H1 (cell line): ENCODE data around the gene DAND5. TPM values are rescaled to one million over a fixed set of nuclear protein-coding genes. Genes with fewer than 3 reads are reported as not detected.

Source experiments
- CTCF ChIA-PET: fragments of 300-600 bp; sonication (Branson Sonifier 250); formaldehyde crosslinking; loops from one replicate; lab custom pipeline; 2021; ENCODE audit not compliant: partially characterized antibody; lab: Charles Lee
- POLR2A ChIA-PET: fragments of 300-600 bp; sonication (Branson Sonifier 250); formaldehyde crosslinking; loops from one replicate; lab custom pipeline; 2021; ENCODE audit warnings: inconsistent platforms; ENCODE audit not compliant: partially characterized antibody; lab: Charles Lee
- DNase-seq, 2 experiments: peaks; one replicate each; pipeline versions ENCODE4 v3.0.0 to v3.0.0-alpha.2; 2010 to 2022; ENCODE audit warnings: low spot score in 2 of 2, low read depth in 1 of 2, mixed read lengths in 1 of 2
- FAIRE-seq: peaks from 2 replicates; lab custom pipeline; 2011; peaks lifted over from hg19 to GRCh38; lab: Jason Lieb, UNC
- H2AFZ ChIP-seq: 2 replicates; pipeline ENCODE4 v1.8.1; 2012; ENCODE audit warnings: low read length, inconsistent platforms
- H2AK5ac ChIP-seq: 2 replicates; pipeline ENCODE4 v1.6.1; 2013; ENCODE audit warnings: low read depth, low read length
- H2BK120ac ChIP-seq: replicated peaks from 2 replicates; pipeline ENCODE3; 2013; ENCODE audit warnings: low read depth, low read length, inconsistent platforms
- H2BK12ac ChIP-seq: 2 replicates; pipeline ENCODE4 v1.6.1; 2013; ENCODE audit warnings: low read depth, low read length
- H2BK15ac ChIP-seq: 2 replicates; pipeline ENCODE4 v1.6.1; 2013; ENCODE audit warnings: low read length
- H2BK20ac ChIP-seq: 2 replicates; pipeline ENCODE4 v1.6.1; 2013; ENCODE audit warnings: low read length
- H2BK5ac ChIP-seq: 2 replicates; pipeline ENCODE4 v1.6.1; 2013; ENCODE audit warnings: low read depth, low read length
- H3K14ac ChIP-seq: 2 replicates; pipeline ENCODE4 v1.6.1; 2013; ENCODE audit warnings: inconsistent platforms; ENCODE audit not compliant: insufficient read length
- H3K18ac ChIP-seq: 2 replicates; pipeline ENCODE4 v1.6.1; 2013; ENCODE audit warnings: low read length; ENCODE audit errors: extremely low read depth
- H3K23ac ChIP-seq: 2 replicates; pipeline ENCODE4 v1.6.1; 2013; ENCODE audit warnings: inconsistent platforms; ENCODE audit not compliant: insufficient read length
- H3K23me2 ChIP-seq: 2 replicates; pipeline ENCODE4 v1.6.1; 2013; ENCODE audit warnings: low read depth, low read length
- H3K27ac ChIP-seq: 2 replicates; pipeline ENCODE4 v1.6.1; 2011; ENCODE audit warnings: low read depth, low read length, inconsistent platforms
- H3K27me3 ChIP-seq, 4 experiments: replicated peaks in 1 of 4; 1 replicate in 1 of 4; 2 replicates in 3 of 4; pipeline versions ENCODE4 v1.6.1 to v1.8.1; 2011 to 2013; ENCODE audit warnings: low read length in 3 of 4, mild to moderate bottlenecking in 3 of 4, inconsistent platforms in 2 of 4, mixed read lengths in 2 of 4, moderate library complexity in 1 of 4; ENCODE audit not compliant: control insufficient read depth in 3 of 4, insufficient read depth in 3 of 4; ENCODE audit errors: extremely low read depth in 1 of 4
- H3K36me3 ChIP-seq, 4 experiments: 2 replicates each; pipeline versions ENCODE4 v1.6.1 to v1.8.1; 2011 to 2013; ENCODE audit warnings: mild to moderate bottlenecking in 4 of 4, low read length in 3 of 4, moderate library complexity in 2 of 4, control low read depth in 1 of 4, inconsistent platforms in 1 of 4; ENCODE audit not compliant: insufficient read depth in 4 of 4, control insufficient read depth in 2 of 4
- H3K4ac ChIP-seq: replicated peaks from 2 replicates; pipeline ENCODE3; 2013; ENCODE audit warnings: low read length, low read depth, mixed read lengths, inconsistent platforms; ENCODE audit not compliant: insufficient read length
- H3K4me1 ChIP-seq, 4 experiments: replicated peaks in 1 of 4; 1 replicate in 1 of 4; 2 replicates in 3 of 4; pipeline versions ENCODE4 v1.6.1 to v1.8.1; 2011 to 2013; ENCODE audit warnings: low read length in 3 of 4, inconsistent platforms in 2 of 4, mixed read lengths in 1 of 4; ENCODE audit not compliant: insufficient read depth in 4 of 4, control insufficient read depth in 3 of 4
- H3K4me2 ChIP-seq, 2 experiments: 2 replicates each; pipeline versions ENCODE4 v1.6.1 to v1.8.1; 2011 to 2013; ENCODE audit warnings: low read depth in 2 of 2, low read length in 2 of 2, control low read depth in 1 of 2, inconsistent platforms in 1 of 2, mild to moderate bottlenecking in 1 of 2; ENCODE audit not compliant: insufficient read depth in 1 of 2
- H3K4me3 ChIP-seq, 4 experiments: fragments of 200-600, 300-600 bp in 1 of 4; sonication (generic), shearing (Covaris generic), sonication (Bioruptor Twin) in 1 of 4; 2 replicates each; pipeline versions ENCODE4 v1.5.1 to v1.8.1; 2011 to 2016; ENCODE audit warnings: low read length in 4 of 4, low read depth in 3 of 4, control low read depth in 2 of 4, inconsistent platforms in 2 of 4, mild to moderate bottlenecking in 2 of 4, mixed read lengths in 1 of 4, moderate library complexity in 1 of 4; ENCODE audit not compliant: insufficient read depth in 2 of 4; ENCODE audit errors: extremely low read depth in 1 of 4
- H3K56ac ChIP-seq: replicated peaks from 2 replicates; pipeline ENCODE3; 2013; ENCODE audit warnings: low read depth, mild to moderate bottlenecking, mixed read lengths, low read length, inconsistent platforms; ENCODE audit not compliant: insufficient read length
- H3K79me1 ChIP-seq: 2 replicates; pipeline ENCODE4 v1.6.1; 2013; ENCODE audit warnings: low read depth, low read length, control low read depth
- H3K79me2 ChIP-seq, 2 experiments: 2 replicates each; pipeline versions ENCODE4 v1.6.1 to v1.8.1; 2012 to 2013; ENCODE audit warnings: low read length in 2 of 2, mild to moderate bottlenecking in 2 of 2, inconsistent platforms in 1 of 2; ENCODE audit not compliant: insufficient read depth in 2 of 2, control insufficient read depth in 1 of 2
- H3K9ac ChIP-seq, 4 experiments: replicated peaks in 1 of 4; 1 replicate in 1 of 4; 2 replicates in 3 of 4; pipeline versions ENCODE4 v1.6.1 to v1.8.1; 2011 to 2013; ENCODE audit warnings: low read depth in 3 of 4, low read length in 3 of 4, control low read depth in 2 of 4, mild to moderate bottlenecking in 2 of 4, moderate library complexity in 2 of 4, inconsistent platforms in 1 of 4; ENCODE audit errors: extremely low read depth in 1 of 4
- H3K9me3 ChIP-seq, 2 experiments: 2 replicates each; pipeline versions ENCODE4 v1.6.1 to v1.8.1; 2012 to 2013; ENCODE audit warnings: mild to moderate bottlenecking in 2 of 2, moderate library complexity in 2 of 2, control low read depth in 1 of 2, inconsistent platforms in 1 of 2, low read depth in 1 of 2, low read length in 1 of 2, mixed read lengths in 1 of 2; ENCODE audit not compliant: insufficient read depth in 2 of 2
- H4K20me1 ChIP-seq, 2 experiments: replicated peaks in 1 of 2; 2 replicates each; pipeline versions ENCODE3 to v1.8.1; 2011 to 2013; ENCODE audit warnings: inconsistent platforms in 2 of 2, low read length in 2 of 2, mild to moderate bottlenecking in 1 of 2; ENCODE audit not compliant: insufficient read depth in 2 of 2, control insufficient read depth in 1 of 2
- H4K5ac ChIP-seq: 2 replicates; pipeline ENCODE4 v1.6.1; 2013; ENCODE audit warnings: low read length, low read depth, mixed read lengths, inconsistent platforms; ENCODE audit not compliant: insufficient read length
- H4K8ac ChIP-seq: 2 replicates; pipeline ENCODE4 v1.8.0; 2013; ENCODE audit warnings: mild to moderate bottlenecking, moderate library complexity, low read length, inconsistent platforms; ENCODE audit not compliant: insufficient read depth; ENCODE audit errors: extremely low read depth
- H4K91ac ChIP-seq: replicated peaks from 2 replicates; pipeline ENCODE3; 2013; ENCODE audit warnings: low read length, mixed read lengths, inconsistent platforms; ENCODE audit not compliant: insufficient read length
- POLR2A ChIP-seq, 2 experiments: IDR thresholded peaks; 1 replicate in 1 of 2; 2 replicates in 1 of 2; pipeline ENCODE4 v1.6.1; 2011; ENCODE audit warnings: low read depth in 2 of 2, low read length in 2 of 2, mild to moderate bottlenecking in 2 of 2; ENCODE audit errors: control extremely low read depth in 1 of 2
- RNF2 ChIP-seq: fragments of 200-900, 300-1000 bp; sonication (generic); IDR thresholded peaks from 2 replicates; pipeline ENCODE4 v1.7.1; 2016; ENCODE audit warnings: borderline replicate concordance, low read depth, mild to moderate bottlenecking, antibody characterized with exemption, low read length; ENCODE audit not compliant: poor library complexity, severe bottlenecking; ENCODE audit errors: missing control alignments
- WGBS, 2 experiments: shearing (Covaris generic) in 1 of 2; methylation state at CpG; one replicate each; pipeline versions ENCODE4 v1.1.6 to v1.1.7; 2013 to 2015; ENCODE audit warnings: low lambda C conversion rate in 2 of 2, mixed read lengths in 2 of 2, inconsistent platforms in 1 of 2, low coverage in 1 of 2, missing lambda C conversion rate in 1 of 2; ENCODE audit not compliant: insufficient replicate concordance in 2 of 2, insufficient coverage in 1 of 2, insufficient read length in 1 of 2; ENCODE audit errors: extremely low coverage in 1 of 2, missing lambda C conversion rate in 1 of 2; 5-methylcytosine and 5-hydroxymethylcytosine counted together
- polyA plus RNA-seq, 7 experiments: library from polyadenylated mRNA; depleted of rRNA in 3 of 7; stranded (reverse) in 5 of 7; unstranded in 2 of 7; fragments of >200 nt in 5 of 7; fragments of 200-250 nt in 2 of 7; gene quantifications; 1 replicate in 5 of 7; 2 replicates in 1 of 7; 4 replicates in 1 of 7; pipeline versions ENCODE4 v1.2.1 to v1.2.3, GENCODE V29; 2011 to 2013; ENCODE audit warnings: missing spikeins in 2 of 7, mixed read lengths in 2 of 7
- total RNA-seq: library from RNA; stranded (reverse); fragmentation: NEBNext Ultra II Directional; extraction: Animal tissue kit (Norgen Biotek cat#: 25700); gene quantifications from 2 replicates; pipeline ENCODE4 v1.2.1, GENCODE V29; 2021

Gene DAND5
- total and polyA plus RNA-seq, 2 of the 8 experiments (the other 6 are each of a cell fraction or from before 2014, with no cell fraction given), result 0.14 to 0.17 TPM

DNA sequence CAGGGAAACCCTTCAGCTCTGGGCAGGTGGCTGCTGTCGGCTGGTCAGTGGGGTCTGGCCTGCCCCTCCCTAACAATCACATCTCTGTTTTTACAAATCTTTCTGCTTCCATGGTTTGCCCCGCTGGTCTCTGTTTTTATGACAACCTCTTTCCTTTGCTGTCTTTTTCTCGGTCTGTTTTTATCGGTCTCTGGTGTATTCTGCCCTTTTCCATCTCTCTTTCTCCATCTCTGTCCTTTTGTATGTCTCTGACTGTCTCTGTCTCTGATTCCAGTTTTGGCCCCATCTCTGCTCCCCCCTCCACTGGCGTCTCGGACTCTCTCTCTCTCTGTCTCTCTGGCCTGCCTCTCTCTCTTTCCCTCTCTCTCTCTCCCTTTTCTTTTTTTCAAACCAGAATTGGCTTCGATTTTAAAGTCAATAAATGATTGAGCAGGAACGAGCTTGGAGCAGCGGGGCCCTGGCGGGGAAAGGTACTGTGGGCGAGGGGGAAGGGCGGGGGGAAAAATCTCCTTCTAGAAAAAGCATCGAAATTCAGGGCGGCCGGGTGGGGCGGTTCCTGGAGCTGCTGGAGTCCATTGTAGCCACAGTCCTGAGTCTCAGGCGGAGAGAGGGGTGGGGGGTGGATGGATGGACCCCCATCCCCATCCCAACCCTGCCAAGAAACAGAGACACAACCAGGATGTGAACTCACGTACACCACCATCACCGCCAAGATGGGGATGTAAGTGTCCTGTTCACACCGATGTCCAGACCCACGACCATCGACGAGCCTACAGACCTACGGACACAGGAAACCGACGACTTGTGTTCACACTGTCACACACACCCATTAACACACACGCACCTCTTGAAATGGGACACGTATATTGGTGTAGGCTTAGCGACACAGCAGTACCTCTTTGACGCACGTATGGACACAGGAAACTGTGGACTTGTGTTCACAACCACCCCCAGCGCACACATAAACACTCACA is 28.9 kb downstream of the DAND5 start:
- peaks cover 10 to 24% of the 10 kb centered on the region in 2 experiments for H4K20me1 ChIP-seq
- H3K18ac ChIP-seq, result no peak overlapping the region
- ChIA-PET POLR2A (interaction anchor here (0.9 kb wide), 1 partner anchor 8 kb away, joined by 3 read pairs; no protein-coding TSS in a partner anchor), CTCF (interaction anchor here (0.7 to 4.7 kb wide), 4 partner anchors 15 to 63 kb away, joined by 3 to 23 read pairs (median 6); no protein-coding TSS in a partner anchor)
- H2AK5ac ChIP-seq, result peak overlapping the region; percentile 20; the same call in 1 of the 2 replicates
- no peak overlapping the region for H3K4ac ChIP-seq
- peaks cover 0 to 10% (median 6%) of the 10 kb centered on the region in 4 experiments; a peak in 5 of 7 replicates for H3K4me1 ChIP-seq
- no peak for FAIRE-seq
- 89% methylated on average over 23 of the region's 32 CpGs; no CpG with 5 or more reads in 1 of the 2 experiments for WGBS, 2 experiments
- H3K9me3 ChIP-seq, result no peaks in the 10 kb centered on the region
- DNase-seq, result no peak
- H2AFZ ChIP-seq, result no peak overlapping the region
- H2BK15ac ChIP-seq, result no peak overlapping the region
- no peak overlapping the region; the same call in 1 of the 2 replicates for H2BK12ac ChIP-seq
- peaks cover 52 to 94% (median 81%) of the 10 kb centered on the region in 4 experiments for H3K27me3 ChIP-seq
- H3K27ac ChIP-seq, result no peak overlapping the region
- H3K4me2 ChIP-seq, result no peak overlapping the region
- no peak overlapping the region for H3K9ac ChIP-seq
- H2BK5ac ChIP-seq, result no peak overlapping the region
- no peak overlapping the region for H4K5ac ChIP-seq
- H3K79me1 ChIP-seq, result peaks cover 3% of the 10 kb centered on the region; the same call in 1 of the 2 replicates
- H3K23me2 ChIP-seq, result peaks cover 6% of the 10 kb centered on the region; the same call in 1 of the 2 replicates
- no peak overlapping the region for H3K14ac ChIP-seq
- no peak overlapping the region for H3K23ac ChIP-seq
- no peak overlapping the region for H2BK20ac ChIP-seq
- H3K4me3 ChIP-seq, result no peak overlapping the region
- no peak overlapping the region for H2BK120ac ChIP-seq
- no peak overlapping the region for H4K91ac ChIP-seq
- TF ChIP-seq POLR2A (IDR thresholded peaks at IDR 0.05; ENCODE audit: control extremely low read depth in 1 of 2, low read depth in 2 of 2, low read length in 2 of 2), result no peak
- TF ChIP-seq RNF2, result peak; percentile 8
- no peak overlapping the region for H3K56ac ChIP-seq
- peaks cover 0 to 8% (median 0%) of the 10 kb centered on the region in 4 experiments; a peak in 1 of 8 replicates for H3K36me3 ChIP-seq
- H4K8ac ChIP-seq, result no peak overlapping the region
- H3K79me2 ChIP-seq, result no peaks in the 10 kb centered on the region
